ENCODE results near the gene HRC.
"Not testable (repeated sequence)": the region's sequence is repeated elsewhere in the genome, so short reads cannot be mapped to it uniquely, and the experiment has no call there.

Gene HRC

DNA sequence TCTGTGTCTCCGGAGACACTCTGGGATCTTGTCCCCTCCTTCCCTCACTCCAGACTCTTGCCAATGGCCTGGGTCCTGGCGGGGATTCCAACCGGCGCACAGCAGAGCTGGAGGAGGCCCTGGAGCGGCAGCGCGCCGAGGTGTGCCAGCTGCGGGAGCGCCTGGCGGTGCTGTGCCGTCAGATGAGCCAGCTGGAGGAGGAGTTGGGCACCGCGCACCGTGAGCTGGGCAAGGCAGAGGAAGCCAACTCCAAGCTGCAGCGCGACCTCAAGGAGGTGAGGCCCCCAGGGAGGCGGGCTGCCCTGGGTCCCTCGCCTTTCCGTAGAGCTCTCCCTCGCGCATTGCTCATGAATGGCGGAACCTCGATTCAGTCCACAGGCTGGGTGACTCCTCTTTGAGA lies 24.9 kb downstream of the HRC start:
- no peak overlapping the region for H3K4me3 ChIP-seq (ENCODE audit: low read depth, low read length)
- no peak for TF ChIP-seq CTCF (IDR thresholded peaks at IDR 0.05; ENCODE audit: low read depth, low read length)

DNA sequence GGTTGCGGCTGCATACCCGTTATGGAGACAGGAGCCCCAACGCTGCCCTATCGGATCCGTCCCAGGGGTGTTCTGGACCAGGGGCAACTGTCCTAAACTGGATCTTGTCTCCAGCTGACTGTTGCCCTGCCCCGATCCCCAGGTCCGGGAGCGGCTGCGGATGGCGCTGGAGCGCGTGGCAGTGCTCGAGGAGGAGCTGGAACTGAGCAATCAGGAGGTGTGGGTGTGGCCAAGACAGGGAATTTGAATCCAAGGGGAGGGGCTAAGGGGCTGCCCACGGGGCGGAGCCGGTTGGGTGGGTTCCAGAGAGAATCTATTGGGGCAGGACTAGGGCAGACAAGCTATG lies 26.0 kb downstream of the HRC start:
- no peak for TF ChIP-seq CTCF (IDR thresholded peaks at IDR 0.05; ENCODE audit: low read depth, low read length)
- H3K4me3 ChIP-seq (ENCODE audit: low read depth, low read length), result no peak overlapping the region

DNA sequence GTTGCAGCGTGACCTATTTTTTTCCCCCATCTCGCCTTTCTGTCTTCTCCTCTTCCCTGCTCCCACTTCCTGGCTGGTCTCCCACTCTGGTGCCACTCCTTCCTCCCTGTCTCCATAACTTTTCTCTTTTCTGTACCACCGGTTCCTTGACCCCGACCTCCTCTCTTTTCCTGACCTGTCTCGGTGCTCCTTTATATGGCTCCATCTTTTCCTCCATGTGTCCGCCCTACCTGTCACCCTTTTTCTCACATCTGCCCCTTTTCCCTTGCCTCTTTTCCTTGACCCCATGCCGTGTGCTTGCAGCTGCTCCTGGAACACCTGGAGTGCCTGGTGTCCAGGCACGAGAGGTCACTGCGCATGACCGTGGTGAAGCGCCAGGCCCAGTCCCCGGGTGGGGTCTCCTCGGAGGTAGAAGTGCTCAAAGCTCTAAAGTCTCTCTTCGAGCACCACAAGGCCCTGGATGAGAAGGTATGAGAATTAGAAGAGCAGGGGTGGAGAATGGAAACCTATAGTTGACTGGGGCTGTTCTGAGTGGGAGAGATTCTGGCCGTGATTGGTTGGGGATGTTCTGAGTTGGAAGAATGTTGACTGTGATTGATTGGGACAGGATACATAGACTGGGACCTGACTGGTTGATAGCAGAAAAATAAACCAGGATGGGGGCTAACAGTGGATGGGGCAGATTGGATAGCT lies 26.5 kb downstream of the HRC start:
- no peak overlapping the region for H3K4me3 ChIP-seq (ENCODE audit: low read depth, low read length)
- no peak for TF ChIP-seq CTCF (IDR thresholded peaks at IDR 0.05; ENCODE audit: low read depth, low read length)

- peak overlapping the region; percentile 44 for H3K4me3 ChIP-seq (ENCODE audit: low read depth, low read length)
- no peak for TF ChIP-seq CTCF (IDR thresholded peaks at IDR 0.05; ENCODE audit: low read depth, low read length)
Measured at GRCh38 chr19:49127674-49128544, 27.3 kb downstream of the HRC start.

- H3K4me3 ChIP-seq (ENCODE audit: low read depth, low read length), result not testable (repeated sequence)
Measured at GRCh38 chr19:49127225-49127624, 28.0 kb downstream of the HRC start.

DNA sequence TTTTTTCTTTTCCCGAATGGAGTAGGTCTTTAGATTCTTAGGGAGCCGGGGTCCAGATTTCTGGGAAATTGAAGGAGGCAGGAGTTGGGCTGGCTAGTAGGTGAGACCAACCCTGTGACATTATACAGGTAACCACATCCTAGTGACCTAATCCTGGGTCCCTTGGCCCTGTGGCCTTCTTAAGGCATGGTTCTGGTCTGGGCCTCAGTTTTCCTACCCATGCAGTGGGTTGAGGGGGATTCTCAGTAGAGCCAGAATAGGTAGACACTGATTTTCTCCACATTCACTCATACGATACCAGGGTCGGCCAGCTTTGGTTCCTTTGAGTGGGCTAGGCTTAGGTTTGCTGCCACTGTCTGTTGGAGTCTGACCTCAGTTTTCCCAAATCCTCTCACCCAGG lies 28.6 kb downstream of the HRC start:
- H3K4me3 ChIP-seq (ENCODE audit: low read depth, low read length), result no peak overlapping the region
- no peak for TF ChIP-seq CTCF (IDR thresholded peaks at IDR 0.05; ENCODE audit: low read depth, low read length)

DNA sequence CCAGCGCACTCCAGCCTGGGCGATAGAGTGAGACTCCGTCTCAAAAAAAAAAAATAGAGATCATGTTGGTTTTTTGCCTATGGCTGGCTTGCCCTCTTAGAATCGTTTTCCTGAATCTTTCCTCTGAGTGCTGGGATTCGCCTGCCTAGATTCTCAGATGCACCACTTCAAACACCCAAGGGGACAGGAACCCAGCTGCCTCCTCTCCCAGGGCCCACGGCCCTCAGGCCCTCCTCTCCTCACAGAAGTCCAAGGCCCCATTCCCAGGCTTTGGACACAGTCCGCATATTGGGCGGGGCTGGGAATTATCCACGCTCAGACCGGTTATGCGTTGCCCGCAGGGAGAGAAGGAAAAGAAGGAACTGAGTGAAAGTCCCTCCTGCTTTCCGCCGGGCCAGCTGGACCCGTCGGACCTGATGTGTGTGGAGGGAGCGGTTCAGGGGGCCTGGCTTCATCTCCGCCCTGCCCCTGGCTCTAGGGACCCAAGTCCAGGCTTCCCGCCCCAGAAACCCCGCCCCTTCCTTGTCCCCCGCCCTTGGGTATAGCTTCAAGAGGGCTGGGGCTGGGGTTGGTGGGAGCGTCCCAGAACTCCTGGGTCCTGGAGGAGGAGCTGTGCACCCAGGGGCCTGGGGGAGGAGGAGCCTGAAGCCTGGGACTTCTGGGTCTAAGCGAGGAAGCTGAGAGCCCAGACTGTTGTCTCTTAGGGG lies 30.0 kb downstream of the HRC start:
- no peak for TF ChIP-seq CTCF (IDR thresholded peaks at IDR 0.05; ENCODE audit: low read depth, low read length)

DNA sequence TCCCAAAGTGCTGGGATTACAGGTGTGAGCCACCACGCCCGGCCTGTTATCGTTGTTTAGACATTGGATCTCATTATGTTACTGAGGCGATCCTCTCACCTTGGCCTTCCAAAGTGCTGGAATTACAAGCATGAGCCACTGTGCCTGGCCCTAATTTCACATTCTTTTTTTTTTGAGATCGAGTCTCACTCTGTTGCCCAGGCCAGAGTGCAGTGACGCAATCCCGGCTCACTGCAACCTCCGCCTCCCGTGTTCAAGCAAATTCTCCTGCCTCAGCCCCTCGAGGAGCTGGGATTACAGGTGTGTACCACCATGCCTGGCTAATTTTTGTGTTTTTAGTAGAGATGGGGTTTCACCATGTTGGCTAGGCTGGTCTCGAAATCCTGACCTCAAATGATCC lies 31.9 kb downstream of the HRC start:
- not testable (repeated sequence) for H3K4me3 ChIP-seq (ENCODE audit: low read depth, low read length)

More for the DNA sequence above, 30.0 kb downstream of the HRC start:
- no peak overlapping the region for H3K4me3 ChIP-seq (ENCODE audit: low read depth, low read length)

DNA sequence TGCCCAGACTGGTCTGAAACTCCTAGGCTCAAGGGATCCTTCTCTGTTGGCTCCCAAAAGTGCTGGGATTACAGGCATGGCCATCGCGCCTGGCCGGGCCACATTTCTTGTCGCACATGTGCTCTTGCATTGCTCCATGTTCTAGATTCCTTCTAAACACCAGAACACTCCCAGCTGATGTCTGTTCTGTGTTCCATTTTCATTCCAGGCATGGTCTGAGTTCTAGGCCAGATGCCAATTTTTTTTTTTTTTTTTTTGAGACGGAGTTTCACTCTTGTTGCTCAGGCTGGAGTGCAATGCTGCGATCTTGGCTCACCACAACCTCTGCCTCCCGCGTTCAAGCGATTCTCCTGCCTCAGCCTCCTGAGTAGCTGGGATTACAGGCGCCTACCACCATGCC lies 33.4 kb downstream of the HRC start:
- not testable (repeated sequence) for H3K4me3 ChIP-seq (ENCODE audit: low read depth, low read length)
